SU-DHL-6 (cell line): ENCODE data around the gene LMX1A.

Experiments used
- EZH2phosphoT487 ChIP-seq: fragments of 200-600 bp; sonication (generic), shearing (Covaris generic); conservative IDR thresholded peaks from 2 replicates; pipeline ENCODE4 v1.6.1; 2018; ENCODE audit warnings: mild to moderate bottlenecking, antibody characterized with exemption, low read length, moderate library complexity, mixed read lengths
- TF ChIP-seq, protein P1 (sequence below): fragments of 200-600 bp; sonication (generic); IDR thresholded peaks from one replicate; pipeline ENCODE4 v1.5.1; 2017; ENCODE audit warnings: antibody characterized with exemption, mild to moderate bottlenecking, low read length, moderate library complexity; ENCODE audit not compliant: insufficient read depth, poor library complexity, severe bottlenecking

DNA sequence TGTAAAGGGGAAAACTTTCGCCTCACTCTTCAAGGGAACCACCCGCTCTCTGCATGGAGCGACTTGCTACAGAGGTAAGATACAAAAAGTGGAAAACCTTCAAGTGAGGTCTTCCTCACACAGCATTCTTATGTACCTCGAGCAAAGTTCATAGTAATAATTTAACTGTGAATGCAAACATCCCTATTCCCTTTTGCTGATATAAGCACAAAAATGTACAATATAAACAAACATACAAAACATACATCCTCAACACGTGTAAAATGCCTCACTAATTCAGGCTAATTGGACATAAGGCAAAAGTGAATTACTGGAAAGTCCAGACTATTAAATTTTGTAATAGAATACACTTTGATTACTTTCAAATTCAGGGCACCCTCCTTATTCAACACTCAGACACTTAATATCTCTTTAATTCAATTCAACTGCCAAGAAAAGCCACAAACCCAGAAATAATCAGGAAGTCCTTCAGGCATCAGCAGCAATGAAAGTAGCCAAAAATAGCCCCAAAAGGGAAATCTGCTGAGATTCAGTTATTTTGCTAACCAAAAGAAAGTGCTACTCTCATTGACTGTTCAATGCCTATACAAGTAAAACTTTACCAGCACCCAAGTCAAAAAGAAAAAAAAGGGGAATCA is 15.2 kb upstream of the LMX1A start:
- no peak for TF ChIP-seq EZH2phosphoT487
- TF ChIP-seq, protein P1, sequence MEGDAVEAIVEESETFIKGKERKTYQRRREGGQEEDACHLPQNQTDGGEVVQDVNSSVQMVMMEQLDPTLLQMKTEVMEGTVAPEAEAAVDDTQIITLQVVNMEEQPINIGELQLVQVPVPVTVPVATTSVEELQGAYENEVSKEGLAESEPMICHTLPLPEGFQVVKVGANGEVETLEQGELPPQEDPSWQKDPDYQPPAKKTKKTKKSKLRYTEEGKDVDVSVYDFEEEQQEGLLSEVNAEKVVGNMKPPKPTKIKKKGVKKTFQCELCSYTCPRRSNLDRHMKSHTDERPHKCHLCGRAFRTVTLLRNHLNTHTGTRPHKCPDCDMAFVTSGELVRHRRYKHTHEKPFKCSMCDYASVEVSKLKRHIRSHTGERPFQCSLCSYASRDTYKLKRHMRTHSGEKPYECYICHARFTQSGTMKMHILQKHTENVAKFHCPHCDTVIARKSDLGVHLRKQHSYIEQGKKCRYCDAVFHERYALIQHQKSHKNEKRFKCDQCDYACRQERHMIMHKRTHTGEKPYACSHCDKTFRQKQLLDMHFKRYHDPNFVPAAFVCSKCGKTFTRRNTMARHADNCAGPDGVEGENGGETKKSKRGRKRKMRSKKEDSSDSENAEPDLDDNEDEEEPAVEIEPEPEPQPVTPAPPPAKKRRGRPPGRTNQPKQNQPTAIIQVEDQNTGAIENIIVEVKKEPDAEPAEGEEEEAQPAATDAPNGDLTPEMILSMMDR: no peak
